Liver (tissue), 3 donors: ENCODE results near the gene LMTK2.

Experiments
- ATF3 ChIP-seq: IDR thresholded peaks from 2 replicates; pipeline ENCODE4 v1.6.1; 2016; ENCODE audit warnings: antibody characterized with exemption
- CTCF ChIP-seq: fragments of 150-350 bp; IDR thresholded peaks from 2 replicates; pipeline ENCODE4 v1.5.1; 2017; ENCODE audit warnings: improper control_type of control experiment, low read depth, low read length; ENCODE audit not compliant: missing input control
- EGR1 ChIP-seq, 2 donors: IDR thresholded peaks; 2 replicates each; pipeline ENCODE4 v1.6.1; 2016 to 2018; ENCODE audit warnings: antibody characterized with exemption in 2 of 2, low read depth in 2 of 2
- MAX ChIP-seq: IDR thresholded peaks from 2 replicates; pipeline ENCODE4 v1.6.1; 2016; ENCODE audit warnings: antibody characterized with exemption
- RAD21 ChIP-seq, 2 donors: IDR thresholded peaks; 2 replicates each; pipeline ENCODE4 v1.6.1; 2016; ENCODE audit warnings: antibody characterized with exemption in 2 of 2, mild to moderate bottlenecking in 2 of 2
- REST ChIP-seq: IDR thresholded peaks from 2 replicates; pipeline ENCODE4 v1.6.1; 2016; ENCODE audit warnings: antibody characterized with exemption, mild to moderate bottlenecking
- SP1 ChIP-seq: IDR thresholded peaks from 2 replicates; pipeline ENCODE4 v1.6.1; 2018; ENCODE audit warnings: antibody characterized with exemption, mild to moderate bottlenecking
- YY1 ChIP-seq: IDR thresholded peaks from 2 replicates; pipeline ENCODE4 v1.6.1; 2016; ENCODE audit warnings: antibody characterized with exemption, mild to moderate bottlenecking
- donor health status: healthy.
- donor health status: healthy.

GRCh38 chr7:98175260-98175940, 68.7 kb downstream of the LMTK2 start:
- TF ChIP-seq RAD21 (IDR thresholded peaks at IDR 0.05) (no peak), CTCF (no peak), ATF3 (no peak), EGR1 (IDR thresholded peaks at IDR 0.05; ENCODE audit: low read depth in 2 of 2) (no peak), REST (no peak), YY1 (no peak), SP1 (no peak), MAX (no peak)
